Measurements from ENCODE around the gene PIGX.

PIGX gene

GRCh38 chr3:196711838-196712513, at the start of gene PIGX, which contains the start of gene CEP19:
Gene PIGX, plus strand, starts transcription at chr3:196712377.
Gene CEP19, minus strand, starts transcription at chr3:196712250. Its CDS starts 3,593 bp downstream, at chr3:196708657.
- DNase-seq = peak; percentile 87
- Mint-ChIP-seq H3K27me3 (ENCODE audit: low read depth, poor library complexity) (peaks cover 10% of the 10 kb centered on the region), H3K9me3 (no peaks in the 10 kb centered on the region), H3K27ac (peak within 1 kb of the TSS; percentile 51), H3K36me3 (ENCODE audit: low read depth) (peaks cover 3% of the 10 kb centered on the region), H3K4me1 (peaks cover 28% of the 10 kb centered on the region), H3K4me3 (peak within 1 kb of the TSS; percentile 91)
- no peak for TF ChIP-seq CTCF (IDR thresholded peaks at IDR 0.05)

GRCh38 chr3:196662711-196663571, 49.2 kb upstream of the PIGX start:
- no peaks in the 10 kb centered on the region for H3K9me3 Mint-ChIP-seq
- no peak for TF ChIP-seq CTCF (IDR thresholded peaks at IDR 0.05)
- peaks cover 3% of the 10 kb centered on the region for H3K27me3 Mint-ChIP-seq (ENCODE audit: low read depth, poor library complexity)
- DNase-seq = no peak
- peak overlapping the region; percentile 46 for H3K27ac Mint-ChIP-seq
- no peaks in the 10 kb centered on the region for H3K36me3 Mint-ChIP-seq (ENCODE audit: low read depth)
- peaks cover 24% of the 10 kb centered on the region for H3K4me1 Mint-ChIP-seq
- no peak overlapping the region for H3K4me3 Mint-ChIP-seq

GRCh38 chr3:196666001-196666867, 45.9 kb upstream of the PIGX start:
- no peak overlapping the region for H3K4me3 Mint-ChIP-seq
- DNase-seq = no peak
- TF ChIP-seq CTCF (IDR thresholded peaks at IDR 0.05) = no peak

GRCh38 chr3:196667056-196667825, 44.9 kb upstream of the PIGX start:
- Mint-ChIP-seq H3K27me3 (ENCODE audit: low read depth, poor library complexity) (peaks cover 11% of the 10 kb centered on the region), H3K27ac (no peak overlapping the region), H3K4me1 (peaks cover 31% of the 10 kb centered on the region), H3K4me3 (no peak overlapping the region), H3K36me3 (ENCODE audit: low read depth) (no peaks in the 10 kb centered on the region), H3K9me3 (peaks cover 3% of the 10 kb centered on the region)
- DNase-seq = no peak
- no peak for TF ChIP-seq CTCF (IDR thresholded peaks at IDR 0.05)

More at GRCh38 chr3:196666001-196666867, 45.9 kb upstream of the PIGX start:
- no peaks in the 10 kb centered on the region for H3K36me3 Mint-ChIP-seq (ENCODE audit: low read depth)
- H3K27me3 Mint-ChIP-seq (ENCODE audit: low read depth, poor library complexity) = peaks cover 8% of the 10 kb centered on the region
- peak overlapping the region; percentile 77 for H3K27ac Mint-ChIP-seq
- H3K4me1 Mint-ChIP-seq = peaks cover 31% of the 10 kb centered on the region
- peaks cover 3% of the 10 kb centered on the region for H3K9me3 Mint-ChIP-seq

- no peak for DNase-seq
- no peak for TF ChIP-seq CTCF (IDR thresholded peaks at IDR 0.05)
- Mint-ChIP-seq H3K9me3 (peaks cover 3% of the 10 kb centered on the region), H3K27me3 (ENCODE audit: low read depth, poor library complexity) (peaks cover 16% of the 10 kb centered on the region), H3K36me3 (ENCODE audit: low read depth) (no peaks in the 10 kb centered on the region), H3K27ac (peak overlapping the region; percentile 68), H3K4me3 (no peak overlapping the region), H3K4me1 (peaks cover 20% of the 10 kb centered on the region)
These were observed 41.8 kb upstream of the PIGX start for GRCh38 chr3:196670339-196670738.
